HepG2 (cell line): ENCODE data around the gene TTC6. TPM values are rescaled to one million over a fixed set of nuclear protein-coding genes. Genes with fewer than 3 reads are reported as not detected.

ENCODE experiments used
- AHR ChIP-seq: IDR thresholded peaks from 2 replicates; pipeline ENCODE4 v1.6.1; 2018; ENCODE audit warnings: missing genetic modification reagents, missing compliant biosample characterization
- ARHGAP35 ChIP-seq: sonication (generic); formaldehyde crosslinking; IDR thresholded peaks from 2 replicates; pipeline ENCODE4 v1.9.0; 2022; ENCODE audit warnings: mild to moderate bottlenecking, inconsistent platforms, moderate library complexity, missing genetic modification reagents, borderline replicate concordance
- CBX1 ChIP-seq: IDR thresholded peaks from one replicate; pipeline ENCODE4 v1.6.1; 2016; ENCODE audit warnings: antibody characterized with exemption, low read depth
- CREBL2 ChIP-seq: sonication (generic); formaldehyde crosslinking; IDR thresholded peaks from 2 replicates; pipeline ENCODE4 v1.8.1; 2023; ENCODE audit warnings: missing genetic modification reagents, mild to moderate bottlenecking, borderline replicate concordance
- HOXA9 ChIP-seq: sonication (generic); formaldehyde crosslinking; IDR thresholded peaks from 2 replicates; pipeline ENCODE4 v1.8.1; 2022; ENCODE audit warnings: missing genetic modification reagents, mild to moderate bottlenecking, moderate library complexity, borderline replicate concordance
- NR2F1 ChIP-seq, 2 experiments: fragments of 450-650 bp in 1 of 2; formaldehyde crosslinking in 1 of 2; IDR thresholded peaks; 2 replicates each; pipeline versions ENCODE4 v1.5.0 to v1.6.1; 2016 to 2020; ENCODE audit warnings: mild to moderate bottlenecking in 1 of 2, missing compliant biosample characterization in 1 of 2, missing genetic modification reagents in 1 of 2, moderate library complexity in 1 of 2
- SMAD3 ChIP-seq: sonication (generic); formaldehyde crosslinking; IDR thresholded peaks from 2 replicates; pipeline ENCODE4 v1.4.0; 2020; ENCODE audit warnings: missing genetic modification reagents
- SOX5 ChIP-seq: IDR thresholded peaks from 2 replicates; pipeline ENCODE4 v1.6.1; 2016; ENCODE audit warnings: borderline replicate concordance
- YY1 ChIP-seq: IDR thresholded peaks from 2 replicates; pipeline ENCODE4 v1.6.1; 2011; ENCODE audit warnings: low read length, low read depth, moderate library complexity, mild to moderate bottlenecking; ENCODE audit not compliant: insufficient read depth, insufficient replicate concordance
- ZFP90 ChIP-seq: sonication (generic); formaldehyde crosslinking; IDR thresholded peaks from 2 replicates; pipeline ENCODE4 v1.8.0; 2022; ENCODE audit warnings: missing genetic modification reagents, mild to moderate bottlenecking, inconsistent platforms, borderline replicate concordance
- ZFY ChIP-seq: sonication (generic); formaldehyde crosslinking; IDR thresholded peaks from 2 replicates; pipeline ENCODE4 v1.4.0; 2020; ENCODE audit warnings: missing genetic modification reagents
- ZNF44 ChIP-seq: sonication (generic); formaldehyde crosslinking; IDR thresholded peaks from 2 replicates; pipeline ENCODE4 v1.5.1; 2020; ENCODE audit warnings: mild to moderate bottlenecking, missing genetic modification reagents
- ZNF547 ChIP-seq: sonication (generic); formaldehyde crosslinking; IDR thresholded peaks from 2 replicates; pipeline ENCODE4 v1.5.1; 2020; ENCODE audit warnings: mild to moderate bottlenecking, missing genetic modification reagents
- ZSCAN29 ChIP-seq: sonication (generic); formaldehyde crosslinking; conservative IDR thresholded peaks from 2 replicates; pipeline ENCODE4 v1.4.0; 2020; ENCODE audit warnings: mild to moderate bottlenecking, missing genetic modification reagents
- ZSCAN31 ChIP-seq: sonication (generic); formaldehyde crosslinking; IDR thresholded peaks from 2 replicates; pipeline ENCODE4 v1.5.0; 2020; ENCODE audit warnings: low read depth, mild to moderate bottlenecking, missing genetic modification reagents
- polyA plus RNA-seq, 8 experiments: library from polyadenylated mRNA; depleted of rRNA in 3 of 8; stranded (reverse) in 7 of 8; unstranded in 1 of 8; fragments of >200 nt; fragmentation: Illumina TruSeq in 4 of 8; extraction: Trizol in 4 of 8; gene quantifications; 2 replicates each; pipeline versions ENCODE4 v1.2.1 to v1.2.3, GENCODE V29; 2011 to 2016; ENCODE audit warnings: low read depth in 4 of 8, missing spikeins in 1 of 8, mixed read lengths in 1 of 8; ENCODE audit not compliant: insufficient read depth in 1 of 8
- total RNA-seq, 5 experiments: library from RNA; depleted of rRNA; stranded (reverse); fragments of >200 nt; fragmentation: Illumina TruSeq; extraction: Trizol; gene quantifications; 2 replicates each; pipeline ENCODE4 v1.2.3, GENCODE V29; 2016; ENCODE audit warnings: low read depth in 1 of 5
- TF ChIP-seq, protein P1 (sequence below): sonication (generic); formaldehyde crosslinking; IDR thresholded peaks from 2 replicates; pipeline ENCODE4 v1.4.0; 2020; ENCODE audit warnings: missing genetic modification reagents, borderline replicate concordance
- TF ChIP-seq, protein P2 (sequence below): sonication (generic); formaldehyde crosslinking; IDR thresholded peaks from 2 replicates; pipeline ENCODE4 v1.4.0; 2020; ENCODE audit warnings: mild to moderate bottlenecking, missing genetic modification reagents
- TF ChIP-seq, protein P3 (sequence below): sonication (generic); formaldehyde crosslinking; IDR thresholded peaks from 2 replicates; pipeline ENCODE4 v1.4.0; 2020; ENCODE audit warnings: missing genetic modification reagents

Gene TTC6
- total and polyA plus RNA-seq, 2 of the 13 experiments (the other 11 are each of a cell fraction or from before 2014, with no cell fraction given), result 9.3 to 27.4 TPM

GRCh38 chr14:37594238-37594970, 1.0 kb upstream of the TTC6 start (continued):
- peak; percentile 11 for TF ChIP-seq YY1
- peak; percentile 6; the same call in 1 of the 2 replicates for TF ChIP-seq ZNF547 (CRISPR knock-in tag)
- TF ChIP-seq ZNF44 (CRISPR knock-in tag), result peak; percentile 89; the same call in 1 of the 2 replicates
- peak; percentile 74 for TF ChIP-seq ZFY
- TF ChIP-seq ZSCAN31, result peak; percentile 23; the same call in 1 of the 2 replicates
- TF ChIP-seq CREBL2, result peak; percentile 85; the same call in 1 of the 2 replicates
- TF ChIP-seq AHR (CRISPR knock-in tag), result peak; percentile 62
- peak; percentile 83 for TF ChIP-seq SOX5
- peak; percentile 36 for TF ChIP-seq ZSCAN29 (CRISPR knock-in tag)
- TF ChIP-seq ARHGAP35 (CRISPR knock-in tag), result 0 out of 2 replicates have a peak, but pooled peaks have one; percentile 62
- TF ChIP-seq NR2F1 (CRISPR knock-in tag; IDR thresholded peaks at IDR 0.05), result peak in 1 of 2 experiments; percentile 43; a peak in 1 of 4 replicates
- no peak for TF ChIP-seq HOXA9 (CRISPR knock-in tag)
- no peak for TF ChIP-seq CBX1
- TF ChIP-seq, protein P1, sequence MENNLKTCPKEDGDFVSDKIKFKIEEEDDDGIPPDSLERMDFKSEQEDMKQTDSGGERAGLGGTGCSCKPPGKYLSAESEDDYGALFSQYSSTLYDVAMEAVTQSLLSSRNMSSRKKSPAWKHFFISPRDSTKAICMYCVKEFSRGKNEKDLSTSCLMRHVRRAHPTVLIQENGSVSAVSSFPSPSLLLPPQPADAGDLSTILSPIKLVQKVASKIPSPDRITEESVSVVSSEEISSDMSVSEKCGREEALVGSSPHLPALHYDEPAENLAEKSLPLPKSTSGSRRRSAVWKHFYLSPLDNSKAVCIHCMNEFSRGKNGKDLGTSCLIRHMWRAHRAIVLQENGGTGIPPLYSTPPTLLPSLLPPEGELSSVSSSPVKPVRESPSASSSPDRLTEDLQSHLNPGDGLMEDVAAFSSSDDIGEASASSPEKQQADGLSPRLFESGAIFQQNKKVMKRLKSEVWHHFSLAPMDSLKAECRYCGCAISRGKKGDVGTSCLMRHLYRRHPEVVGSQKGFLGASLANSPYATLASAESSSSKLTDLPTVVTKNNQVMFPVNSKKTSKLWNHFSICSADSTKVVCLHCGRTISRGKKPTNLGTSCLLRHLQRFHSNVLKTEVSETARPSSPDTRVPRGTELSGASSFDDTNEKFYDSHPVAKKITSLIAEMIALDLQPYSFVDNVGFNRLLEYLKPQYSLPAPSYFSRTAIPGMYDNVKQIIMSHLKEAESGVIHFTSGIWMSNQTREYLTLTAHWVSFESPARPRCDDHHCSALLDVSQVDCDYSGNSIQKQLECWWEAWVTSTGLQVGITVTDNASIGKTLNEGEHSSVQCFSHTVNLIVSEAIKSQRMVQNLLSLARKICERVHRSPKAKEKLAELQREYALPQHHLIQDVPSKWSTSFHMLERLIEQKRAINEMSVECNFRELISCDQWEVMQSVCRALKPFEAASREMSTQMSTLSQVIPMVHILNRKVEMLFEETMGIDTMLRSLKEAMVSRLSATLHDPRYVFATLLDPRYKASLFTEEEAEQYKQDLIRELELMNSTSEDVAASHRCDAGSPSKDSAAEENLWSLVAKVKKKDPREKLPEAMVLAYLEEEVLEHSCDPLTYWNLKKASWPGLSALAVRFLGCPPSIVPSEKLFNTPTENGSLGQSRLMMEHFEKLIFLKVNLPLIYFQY, result peak; percentile 88; the same call in 1 of the 2 replicates
- peak; percentile 98 for TF ChIP-seq SMAD3 (CRISPR knock-in tag)
- TF ChIP-seq, protein P2, sequence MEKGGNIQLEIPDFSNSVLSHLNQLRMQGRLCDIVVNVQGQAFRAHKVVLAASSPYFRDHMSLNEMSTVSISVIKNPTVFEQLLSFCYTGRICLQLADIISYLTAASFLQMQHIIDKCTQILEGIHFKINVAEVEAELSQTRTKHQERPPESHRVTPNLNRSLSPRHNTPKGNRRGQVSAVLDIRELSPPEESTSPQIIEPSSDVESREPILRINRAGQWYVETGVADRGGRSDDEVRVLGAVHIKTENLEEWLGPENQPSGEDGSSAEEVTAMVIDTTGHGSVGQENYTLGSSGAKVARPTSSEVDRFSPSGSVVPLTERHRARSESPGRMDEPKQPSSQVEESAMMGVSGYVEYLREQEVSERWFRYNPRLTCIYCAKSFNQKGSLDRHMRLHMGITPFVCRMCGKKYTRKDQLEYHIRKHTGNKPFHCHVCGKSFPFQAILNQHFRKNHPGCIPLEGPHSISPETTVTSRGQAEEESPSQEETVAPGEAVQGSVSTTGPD (CRISPR knock-in tag), result 0 out of 2 replicates have a peak, but pooled peaks have one; percentile 42
- TF ChIP-seq ZFP90 (CRISPR knock-in tag), result peak; percentile 76
- TF ChIP-seq, protein P3, sequence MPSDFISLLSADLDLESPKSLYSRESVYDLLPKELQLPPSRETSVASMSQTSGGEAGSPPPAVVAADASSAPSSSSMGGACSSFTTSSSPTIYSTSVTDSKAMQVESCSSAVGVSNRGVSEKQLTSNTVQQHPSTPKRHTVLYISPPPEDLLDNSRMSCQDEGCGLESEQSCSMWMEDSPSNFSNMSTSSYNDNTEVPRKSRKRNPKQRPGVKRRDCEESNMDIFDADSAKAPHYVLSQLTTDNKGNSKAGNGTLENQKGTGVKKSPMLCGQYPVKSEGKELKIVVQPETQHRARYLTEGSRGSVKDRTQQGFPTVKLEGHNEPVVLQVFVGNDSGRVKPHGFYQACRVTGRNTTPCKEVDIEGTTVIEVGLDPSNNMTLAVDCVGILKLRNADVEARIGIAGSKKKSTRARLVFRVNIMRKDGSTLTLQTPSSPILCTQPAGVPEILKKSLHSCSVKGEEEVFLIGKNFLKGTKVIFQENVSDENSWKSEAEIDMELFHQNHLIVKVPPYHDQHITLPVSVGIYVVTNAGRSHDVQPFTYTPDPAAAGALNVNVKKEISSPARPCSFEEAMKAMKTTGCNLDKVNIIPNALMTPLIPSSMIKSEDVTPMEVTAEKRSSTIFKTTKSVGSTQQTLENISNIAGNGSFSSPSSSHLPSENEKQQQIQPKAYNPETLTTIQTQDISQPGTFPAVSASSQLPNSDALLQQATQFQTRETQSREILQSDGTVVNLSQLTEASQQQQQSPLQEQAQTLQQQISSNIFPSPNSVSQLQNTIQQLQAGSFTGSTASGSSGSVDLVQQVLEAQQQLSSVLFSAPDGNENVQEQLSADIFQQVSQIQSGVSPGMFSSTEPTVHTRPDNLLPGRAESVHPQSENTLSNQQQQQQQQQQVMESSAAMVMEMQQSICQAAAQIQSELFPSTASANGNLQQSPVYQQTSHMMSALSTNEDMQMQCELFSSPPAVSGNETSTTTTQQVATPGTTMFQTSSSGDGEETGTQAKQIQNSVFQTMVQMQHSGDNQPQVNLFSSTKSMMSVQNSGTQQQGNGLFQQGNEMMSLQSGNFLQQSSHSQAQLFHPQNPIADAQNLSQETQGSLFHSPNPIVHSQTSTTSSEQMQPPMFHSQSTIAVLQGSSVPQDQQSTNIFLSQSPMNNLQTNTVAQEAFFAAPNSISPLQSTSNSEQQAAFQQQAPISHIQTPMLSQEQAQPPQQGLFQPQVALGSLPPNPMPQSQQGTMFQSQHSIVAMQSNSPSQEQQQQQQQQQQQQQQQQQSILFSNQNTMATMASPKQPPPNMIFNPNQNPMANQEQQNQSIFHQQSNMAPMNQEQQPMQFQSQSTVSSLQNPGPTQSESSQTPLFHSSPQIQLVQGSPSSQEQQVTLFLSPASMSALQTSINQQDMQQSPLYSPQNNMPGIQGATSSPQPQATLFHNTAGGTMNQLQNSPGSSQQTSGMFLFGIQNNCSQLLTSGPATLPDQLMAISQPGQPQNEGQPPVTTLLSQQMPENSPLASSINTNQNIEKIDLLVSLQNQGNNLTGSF (CRISPR knock-in tag), result peak; percentile 95
